Fibroblast of skin of back (primary cell): ENCODE results near the gene KHDC4.
A peak's percentile ranks its signal among the peaks of the same experiment; 100 is the strongest.

Experiments used
- DNase-seq: peaks from one replicate; pipeline ENCODE4 v3.0.0-alpha.2; 2013

The KHDC4 gene

GRCh38 chr1:155969377-155969791 lies 35.2 kb upstream of the KHDC4 start:
- DNase-seq: no peak

GRCh38 chr1:155968670-155969069 lies 34.5 kb upstream of the KHDC4 start:
- DNase-seq: no peak

GRCh38 chr1:155968051-155968400 lies 33.8 kb upstream of the KHDC4 start:
- no peak for DNase-seq

- no peak for DNase-seq
Measured at GRCh38 chr1:155967341-155968050, 33.3 kb upstream of the KHDC4 start.

- no peak for DNase-seq
Measured at GRCh38 chr1:155966750-155967149, 32.5 kb upstream of the KHDC4 start.

GRCh38 chr1:155966135-155966534 lies 31.9 kb upstream of the KHDC4 start:
- no peak for DNase-seq

GRCh38 chr1:155964193-155964592 lies 30.0 kb upstream of the KHDC4 start:
- no peak for DNase-seq

GRCh38 chr1:155962599-155963211 lies 28.5 kb upstream of the KHDC4 start:
- no peak for DNase-seq

GRCh38 chr1:155961937-155962336 lies 27.7 kb upstream of the KHDC4 start:
- peak; percentile 96 for DNase-seq

- no peak for DNase-seq
Measured at GRCh38 chr1:155960081-155960745, 26.0 kb upstream of the KHDC4 start.

- DNase-seq: no peak
Measured at GRCh38 chr1:155957411-155957915, 23.2 kb upstream of the KHDC4 start.

GRCh38 chr1:155954645-155955044 lies 20.4 kb upstream of the KHDC4 start:
- DNase-seq: no peak

GRCh38 chr1:155952505-155952890 lies 18.3 kb upstream of the KHDC4 start:
- no peak for DNase-seq

- no peak for DNase-seq
Measured at GRCh38 chr1:155951753-155952504, 17.7 kb upstream of the KHDC4 start.

GRCh38 chr1:155950829-155951228 lies 16.6 kb upstream of the KHDC4 start:
- DNase-seq: no peak

- no peak for DNase-seq
Measured at GRCh38 chr1:155947741-155948140, 13.5 kb upstream of the KHDC4 start.

GRCh38 chr1:155947292-155947691 lies 13.1 kb upstream of the KHDC4 start:
- DNase-seq: no peak

- DNase-seq: no peak
Measured at GRCh38 chr1:155946633-155947219, 12.5 kb upstream of the KHDC4 start.

GRCh38 chr1:155944444-155944799 lies 10.2 kb upstream of the KHDC4 start:
- DNase-seq: no peak

GRCh38 chr1:155942578-155943141 lies 8.4 kb upstream of the KHDC4 start:
- no peak for DNase-seq

GRCh38 chr1:155941845-155942531 lies 7.8 kb upstream of the KHDC4 start:
- DNase-seq: no peak
